CD4-positive, alpha-beta T cell treated with Interleukin-21 for 1 hour (primary cell): ENCODE measurements around the gene IGF2BP2.
"Not testable (repeated sequence)": the region's sequence is repeated elsewhere in the genome, so short reads cannot be mapped to it uniquely, and the experiment has no call there.

Experiments used
- DNase-seq: peaks from one replicate; pipeline ENCODE4 v3.0.0-alpha.2; 2020

IGF2BP2 gene

GRCh38 chr3:185797993-185798830 is 26.6 kb downstream of the IGF2BP2 start:
- no peak for DNase-seq

GRCh38 chr3:185797108-185797881 is 27.5 kb downstream of the IGF2BP2 start:
- no peak for DNase-seq

GRCh38 chr3:185796431-185797107 is 28.3 kb downstream of the IGF2BP2 start:
- no peak for DNase-seq

GRCh38 chr3:185793381-185793780 is 31.5 kb downstream of the IGF2BP2 start:
- DNase-seq, result no peak

GRCh38 chr3:185792955-185793354 is 31.9 kb downstream of the IGF2BP2 start:
- no peak for DNase-seq

- DNase-seq, result no peak
Measured at GRCh38 chr3:185789891-185790830, 34.7 kb downstream of the IGF2BP2 start.

- no peak for DNase-seq
Measured at GRCh38 chr3:185789134-185789533, 35.7 kb downstream of the IGF2BP2 start.

- no peak for DNase-seq
Measured at GRCh38 chr3:185788292-185788691, 36.5 kb downstream of the IGF2BP2 start.

- no peak for DNase-seq
Measured at GRCh38 chr3:185786956-185787877, 37.6 kb downstream of the IGF2BP2 start.

- not testable (repeated sequence) for DNase-seq
Measured at GRCh38 chr3:185786258-185786657, 38.6 kb downstream of the IGF2BP2 start.

- DNase-seq, result no peak
Measured at GRCh38 chr3:185784317-185784716, 40.5 kb downstream of the IGF2BP2 start.

- DNase-seq, result no peak
Measured at GRCh38 chr3:185781759-185782158, 43.1 kb downstream of the IGF2BP2 start.

- DNase-seq, result no peak
Measured at GRCh38 chr3:185779461-185779860, 45.4 kb downstream of the IGF2BP2 start.

GRCh38 chr3:185778821-185779220 is 46.0 kb downstream of the IGF2BP2 start:
- no peak for DNase-seq

- DNase-seq, result no peak
Measured at GRCh38 chr3:185778094-185778493, 46.7 kb downstream of the IGF2BP2 start.

GRCh38 chr3:185770109-185770508 is 54.7 kb downstream of the IGF2BP2 start:
- DNase-seq, result no peak

GRCh38 chr3:185768578-185768982 is 56.3 kb downstream of the IGF2BP2 start:
- DNase-seq, result peak; percentile 49

- no peak for DNase-seq
Measured at GRCh38 chr3:185767002-185767688, 57.7 kb downstream of the IGF2BP2 start.

- DNase-seq, result no peak
Measured at GRCh38 chr3:185766329-185767001, 58.4 kb downstream of the IGF2BP2 start.

- no peak for DNase-seq
Measured at GRCh38 chr3:185764980-185765370, 59.9 kb downstream of the IGF2BP2 start.
